K562 (cell line): Measurements from ENCODE around the gene ONECUT1. TPM values are rescaled to one million over a fixed set of nuclear protein-coding genes. Genes with fewer than 3 reads are reported as not detected.

ENCODE experiments used
- ATAC-seq: fragments of 200-7000 bp; cut with Tn5 transposase; 3 replicates; pipeline ENCODE4 v1.9.1; 2020; ENCODE audit warnings: moderate library complexity
- BruUV-seq: library from RNA; stranded (reverse); fragments of 400-500 nt; replicated peaks from 2 replicates; lab custom pipeline; 2021; lab: Mats Ljungman, UMichigan
- CTCF ChIA-PET: fragments of 300-600 bp; formaldehyde crosslinking; extraction: SDS; loops from one replicate; lab custom pipeline; 2021; ENCODE audit warnings: low intra/inter-chr PET ratio; lab: Yijun Ruan, JAX
- POLR2A ChIA-PET: fragments of 300-600, 350-650 bp; sonication (Branson Sonifier 250); formaldehyde crosslinking; extraction: SDS; loops from one replicate; lab custom pipeline; 2021; ENCODE audit warnings: antibody characterized with exemption, inconsistent platforms; lab: Yijun Ruan, JAX
- DNase-seq, 4 experiments: peaks; one replicate each; pipeline versions ENCODE4 v3.0.0 to v3.0.0-alpha.2; 2011 to 2018; ENCODE audit warnings: low spot score in 3 of 4, mixed read lengths in 3 of 4; ENCODE audit errors: extremely low read depth in 1 of 4
- FAIRE-seq: peaks from 2 replicates; lab custom pipeline; 2011; peaks lifted over from hg19 to GRCh38; lab: Jason Lieb, UNC
- H2AFZ ChIP-seq: 2 replicates; pipeline ENCODE4 v1.6.0; 2011; ENCODE audit warnings: low read depth, low read length, control low read depth, inconsistent platforms
- H3K27ac ChIP-seq: fragments of 200-600 bp; 3 replicates; pipeline ENCODE4 v1.8.0; 2011; ENCODE audit warnings: low read depth, mild to moderate bottlenecking, control low read depth, inconsistent platforms, low read length, moderate library complexity, mixed read lengths; ENCODE audit errors: extremely low read depth
- H3K27me3 ChIP-seq, 2 experiments: fragments of 300-600 bp in 1 of 2; 2 replicates in 1 of 2; 3 replicates in 1 of 2; pipeline versions ENCODE4 v1.6.0 to v1.8.0; 2011; ENCODE audit warnings: inconsistent platforms in 2 of 2, low read length in 2 of 2, mild to moderate bottlenecking in 1 of 2, mixed read lengths in 1 of 2, moderate library complexity in 1 of 2; ENCODE audit not compliant: control insufficient read depth in 2 of 2, insufficient read depth in 2 of 2
- H3K36me3 ChIP-seq: fragments of 300-600 bp; 3 replicates; pipeline ENCODE4 v1.8.0; 2011; ENCODE audit warnings: mild to moderate bottlenecking, low read length, inconsistent platforms; ENCODE audit not compliant: control insufficient read depth, insufficient read depth
- H3K4me1 ChIP-seq, 2 experiments: fragments of 200-600 bp in 1 of 2; replicated peaks in 1 of 2; 2 replicates in 1 of 2; 3 replicates in 1 of 2; pipeline versions ENCODE4 v1.5.1 to v1.8.0; 2011; ENCODE audit warnings: inconsistent platforms in 2 of 2, low read length in 2 of 2, mild to moderate bottlenecking in 1 of 2, mixed read lengths in 1 of 2, moderate library complexity in 1 of 2; ENCODE audit not compliant: control insufficient read depth in 2 of 2, insufficient read depth in 2 of 2
- H3K4me2 ChIP-seq: 2 replicates; pipeline ENCODE4 v1.6.1; 2011; ENCODE audit warnings: low read length, control low read depth, inconsistent platforms, mixed read lengths; ENCODE audit not compliant: insufficient read depth
- H3K4me3 ChIP-seq: fragments of 200-600 bp; sonication (generic), shearing (Covaris generic); 2 replicates; pipeline ENCODE4 v1.5.1; 2016; ENCODE audit warnings: control low read depth, inconsistent platforms
- H3K79me2 ChIP-seq: fragments of 200-600 bp; 3 replicates; pipeline ENCODE4 v1.8.0; 2011; ENCODE audit warnings: low read length, inconsistent platforms; ENCODE audit not compliant: control insufficient read depth, insufficient read depth
- H3K9ac ChIP-seq, 2 experiments: 2 replicates each; pipeline versions ENCODE4 v1.6.0 to v1.6.1; 2011; ENCODE audit warnings: low read depth in 2 of 2, low read length in 2 of 2, control low read depth in 1 of 2, inconsistent platforms in 1 of 2, mild to moderate bottlenecking in 1 of 2, mixed read lengths in 1 of 2; ENCODE audit not compliant: insufficient read depth in 1 of 2
- H3K9me1 ChIP-seq: one replicate; pipeline ENCODE4 v1.6.0; 2011; ENCODE audit warnings: inconsistent platforms, mild to moderate bottlenecking, low read length, moderate library complexity; ENCODE audit not compliant: control insufficient read depth, insufficient read depth
- H3K9me3 ChIP-seq: replicated peaks from 2 replicates; pipeline ENCODE4 v1.5.1; 2011; ENCODE audit warnings: low read depth, low read length, inconsistent platforms; ENCODE audit not compliant: control insufficient read depth, insufficient read depth
- H4K20me1 ChIP-seq: replicated peaks from 2 replicates; pipeline ENCODE4 v1.6.1; 2011; ENCODE audit warnings: low read length, inconsistent platforms, mixed read lengths; ENCODE audit not compliant: control insufficient read depth, insufficient read depth
- CREB1 ChIP-seq, 2 experiments: sonication (generic) in 1 of 2; formaldehyde crosslinking in 1 of 2; IDR thresholded peaks; 2 replicates each; pipeline versions ENCODE4 v1.6.1 to v1.8.0; 2012 to 2022; ENCODE audit warnings: inconsistent platforms in 1 of 2, mild to moderate bottlenecking in 1 of 2, missing genetic modification reagents in 1 of 2, moderate library complexity in 1 of 2
- ELK1 ChIP-seq: sonication (generic); formaldehyde crosslinking; IDR thresholded peaks from 2 replicates; pipeline ENCODE4 v1.8.1; 2022; ENCODE audit warnings: missing genetic modification reagents
- KDM4B ChIP-seq, 2 experiments: fragments of 450-650 bp in 1 of 2; sonication (generic) in 1 of 2; IDR thresholded peaks; 2 replicates each; pipeline ENCODE4 v1.6.1; 2016 to 2017; ENCODE audit warnings: borderline replicate concordance in 2 of 2, antibody characterized with exemption in 1 of 2, low read depth in 1 of 2, mild to moderate bottlenecking in 1 of 2
- ZNF551 ChIP-seq: fragments of 250-450 bp; sonication (Bioruptor Pico); IDR thresholded peaks from 2 replicates; pipeline ENCODE4 v1.5.0; 2021; ENCODE audit warnings: mild to moderate bottlenecking, moderate library complexity
- ZNF77 ChIP-seq: fragments of 250-450 bp; sonication (Bioruptor Pico); IDR thresholded peaks from 2 replicates; pipeline ENCODE4 v1.5.0; 2020
- WGBS: fragments of 100-300 bp; shearing (Covaris generic); methylation state at CpG from one replicate; pipeline ENCODE4 v1.1.6; 2016; ENCODE audit warnings: low coverage, mixed read lengths; ENCODE audit not compliant: insufficient coverage; ENCODE audit errors: missing lambda C conversion rate; 5-methylcytosine and 5-hydroxymethylcytosine counted together
- in situ Hi-C: fragments of 300-500 bp; cut with MboI; formaldehyde crosslinking; loops from 4 replicates; pipeline ENCODE4 v1.15.0; 2018; ENCODE audit warnings: inconsistent platforms, mixed read lengths
- intact Hi-C: fragments of 100-400 bp; cut with micrococcal nuclease; formaldehyde crosslinking; loops from 2 replicates; pipeline ENCODE4 v1.14.2; 2022
- polyA plus RNA-seq, 8 experiments: library from polyadenylated mRNA; depleted of rRNA in 4 of 8; stranded (reverse) in 5 of 8; unstranded in 3 of 8; fragments of >200 nt; fragmentation: Nextera tagmentation in 2 of 8; fragmentation: Illumina TruSeq in 1 of 8; extraction: Ambion mirVana in 2 of 8; extraction: Trizol in 1 of 8; gene quantifications; 2 replicates each; pipeline versions ENCODE4 v1.2.1 to v1.2.3, GENCODE V29; 2011 to 2014; ENCODE audit warnings: inconsistent platforms in 1 of 8, missing spikeins in 1 of 8
- total RNA-seq, 7 experiments: library from RNA; depleted of rRNA in 6 of 7; stranded (reverse); fragments of >200 nt in 6 of 7; fragmentation: Illumina TruSeq in 2 of 7; extraction: Trizol in 2 of 7; gene quantifications; 2 replicates each; pipeline versions ENCODE4 v1.2.1 to v1.2.3, GENCODE V29; 2011 to 2021; ENCODE audit warnings: low replicate concordance in 1 of 7
- TF ChIP-seq, protein P1 (sequence below), 2 experiments: fragments of 450-650 bp; formaldehyde crosslinking in 1 of 2; IDR thresholded peaks; 2 replicates each; pipeline versions ENCODE4 v1.4.0 to v1.6.1; 2014 to 2020; ENCODE audit warnings: mild to moderate bottlenecking in 2 of 2, borderline replicate concordance in 1 of 2, low read depth in 1 of 2
- TF ChIP-seq, protein P2 (sequence below): fragments of 250-450 bp; sonication (Bioruptor Pico); IDR thresholded peaks from 2 replicates; pipeline ENCODE4 v1.4.0; 2020

ONECUT1 gene
- total and polyA plus RNA-seq, 9 of the 15 experiments (the other 6 are each of a cell fraction or from before 2014, with no cell fraction given) = not detected

DNA sequence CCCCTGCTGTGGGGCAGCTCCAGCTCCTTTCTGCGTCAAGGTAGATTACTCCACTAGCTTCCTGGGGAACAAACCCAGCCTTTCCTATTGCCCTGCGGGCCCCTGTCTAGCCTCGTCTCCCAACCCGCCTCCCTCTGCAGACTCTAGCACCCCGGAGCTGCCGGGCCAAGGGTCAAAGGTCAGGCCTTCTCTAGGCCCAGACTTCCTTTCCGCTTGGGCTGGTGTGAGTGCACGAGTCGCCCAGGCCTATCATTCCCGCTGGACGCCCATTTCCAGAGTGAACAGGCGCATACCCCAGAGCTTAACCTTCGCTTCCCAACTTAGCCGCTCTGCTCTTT lies 11.6 kb upstream of the ONECUT1 start:
- ATAC-seq (no peak), DNase-seq (no peak), FAIRE-seq (no peak)
- Histone ChIP-seq H3K9me1 (no peaks in the 10 kb centered on the region), H3K36me3 (no peaks in the 10 kb centered on the region), H3K4me3 (no peak overlapping the region), H3K27me3 (peaks cover 32 to 71% of the 10 kb centered on the region in 2 experiments; a peak in 3 of 5 replicates), H3K9ac (no peak overlapping the region), H2AFZ (no peak overlapping the region), H3K27ac (no peak overlapping the region), H4K20me1 (no peaks in the 10 kb centered on the region), H3K4me1 (peaks cover 0 to 17% of the 10 kb centered on the region in 2 experiments; a peak in 1 of 5 replicates), H3K79me2 (no peaks in the 10 kb centered on the region), H3K9me3 (no peaks in the 10 kb centered on the region), H3K4me2 (no peak overlapping the region)
- BruUV-seq = no TSS peak
- ChIA-PET CTCF (no interaction called here), POLR2A (no interaction called here)
- in situ Hi-C loops (no loop called here), intact Hi-C loops (no loop called here)
- WGBS = 4% methylated on average over 14 of the region's 14 CpGs
- TF ChIP-seq, protein P1, sequence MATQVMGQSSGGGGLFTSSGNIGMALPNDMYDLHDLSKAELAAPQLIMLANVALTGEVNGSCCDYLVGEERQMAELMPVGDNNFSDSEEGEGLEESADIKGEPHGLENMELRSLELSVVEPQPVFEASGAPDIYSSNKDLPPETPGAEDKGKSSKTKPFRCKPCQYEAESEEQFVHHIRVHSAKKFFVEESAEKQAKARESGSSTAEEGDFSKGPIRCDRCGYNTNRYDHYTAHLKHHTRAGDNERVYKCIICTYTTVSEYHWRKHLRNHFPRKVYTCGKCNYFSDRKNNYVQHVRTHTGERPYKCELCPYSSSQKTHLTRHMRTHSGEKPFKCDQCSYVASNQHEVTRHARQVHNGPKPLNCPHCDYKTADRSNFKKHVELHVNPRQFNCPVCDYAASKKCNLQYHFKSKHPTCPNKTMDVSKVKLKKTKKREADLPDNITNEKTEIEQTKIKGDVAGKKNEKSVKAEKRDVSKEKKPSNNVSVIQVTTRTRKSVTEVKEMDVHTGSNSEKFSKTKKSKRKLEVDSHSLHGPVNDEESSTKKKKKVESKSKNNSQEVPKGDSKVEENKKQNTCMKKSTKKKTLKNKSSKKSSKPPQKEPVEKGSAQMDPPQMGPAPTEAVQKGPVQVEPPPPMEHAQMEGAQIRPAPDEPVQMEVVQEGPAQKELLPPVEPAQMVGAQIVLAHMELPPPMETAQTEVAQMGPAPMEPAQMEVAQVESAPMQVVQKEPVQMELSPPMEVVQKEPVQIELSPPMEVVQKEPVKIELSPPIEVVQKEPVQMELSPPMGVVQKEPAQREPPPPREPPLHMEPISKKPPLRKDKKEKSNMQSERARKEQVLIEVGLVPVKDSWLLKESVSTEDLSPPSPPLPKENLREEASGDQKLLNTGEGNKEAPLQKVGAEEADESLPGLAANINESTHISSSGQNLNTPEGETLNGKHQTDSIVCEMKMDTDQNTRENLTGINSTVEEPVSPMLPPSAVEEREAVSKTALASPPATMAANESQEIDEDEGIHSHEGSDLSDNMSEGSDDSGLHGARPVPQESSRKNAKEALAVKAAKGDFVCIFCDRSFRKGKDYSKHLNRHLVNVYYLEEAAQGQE (IDR thresholded peaks at IDR 0.05; ENCODE audit: borderline replicate concordance) = no peak
- TF ChIP-seq, protein P1 (CRISPR knock-in tag; IDR thresholded peaks at IDR 0.05; ENCODE audit: low read depth) = no peak
- no peak for TF ChIP-seq ZNF77 (CRISPR knock-in tag)
- no peak for TF ChIP-seq KDM4B (IDR thresholded peaks at IDR 0.05; ENCODE audit: borderline replicate concordance in 2 of 2, low read depth in 1 of 2)
- TF ChIP-seq, protein P2, sequence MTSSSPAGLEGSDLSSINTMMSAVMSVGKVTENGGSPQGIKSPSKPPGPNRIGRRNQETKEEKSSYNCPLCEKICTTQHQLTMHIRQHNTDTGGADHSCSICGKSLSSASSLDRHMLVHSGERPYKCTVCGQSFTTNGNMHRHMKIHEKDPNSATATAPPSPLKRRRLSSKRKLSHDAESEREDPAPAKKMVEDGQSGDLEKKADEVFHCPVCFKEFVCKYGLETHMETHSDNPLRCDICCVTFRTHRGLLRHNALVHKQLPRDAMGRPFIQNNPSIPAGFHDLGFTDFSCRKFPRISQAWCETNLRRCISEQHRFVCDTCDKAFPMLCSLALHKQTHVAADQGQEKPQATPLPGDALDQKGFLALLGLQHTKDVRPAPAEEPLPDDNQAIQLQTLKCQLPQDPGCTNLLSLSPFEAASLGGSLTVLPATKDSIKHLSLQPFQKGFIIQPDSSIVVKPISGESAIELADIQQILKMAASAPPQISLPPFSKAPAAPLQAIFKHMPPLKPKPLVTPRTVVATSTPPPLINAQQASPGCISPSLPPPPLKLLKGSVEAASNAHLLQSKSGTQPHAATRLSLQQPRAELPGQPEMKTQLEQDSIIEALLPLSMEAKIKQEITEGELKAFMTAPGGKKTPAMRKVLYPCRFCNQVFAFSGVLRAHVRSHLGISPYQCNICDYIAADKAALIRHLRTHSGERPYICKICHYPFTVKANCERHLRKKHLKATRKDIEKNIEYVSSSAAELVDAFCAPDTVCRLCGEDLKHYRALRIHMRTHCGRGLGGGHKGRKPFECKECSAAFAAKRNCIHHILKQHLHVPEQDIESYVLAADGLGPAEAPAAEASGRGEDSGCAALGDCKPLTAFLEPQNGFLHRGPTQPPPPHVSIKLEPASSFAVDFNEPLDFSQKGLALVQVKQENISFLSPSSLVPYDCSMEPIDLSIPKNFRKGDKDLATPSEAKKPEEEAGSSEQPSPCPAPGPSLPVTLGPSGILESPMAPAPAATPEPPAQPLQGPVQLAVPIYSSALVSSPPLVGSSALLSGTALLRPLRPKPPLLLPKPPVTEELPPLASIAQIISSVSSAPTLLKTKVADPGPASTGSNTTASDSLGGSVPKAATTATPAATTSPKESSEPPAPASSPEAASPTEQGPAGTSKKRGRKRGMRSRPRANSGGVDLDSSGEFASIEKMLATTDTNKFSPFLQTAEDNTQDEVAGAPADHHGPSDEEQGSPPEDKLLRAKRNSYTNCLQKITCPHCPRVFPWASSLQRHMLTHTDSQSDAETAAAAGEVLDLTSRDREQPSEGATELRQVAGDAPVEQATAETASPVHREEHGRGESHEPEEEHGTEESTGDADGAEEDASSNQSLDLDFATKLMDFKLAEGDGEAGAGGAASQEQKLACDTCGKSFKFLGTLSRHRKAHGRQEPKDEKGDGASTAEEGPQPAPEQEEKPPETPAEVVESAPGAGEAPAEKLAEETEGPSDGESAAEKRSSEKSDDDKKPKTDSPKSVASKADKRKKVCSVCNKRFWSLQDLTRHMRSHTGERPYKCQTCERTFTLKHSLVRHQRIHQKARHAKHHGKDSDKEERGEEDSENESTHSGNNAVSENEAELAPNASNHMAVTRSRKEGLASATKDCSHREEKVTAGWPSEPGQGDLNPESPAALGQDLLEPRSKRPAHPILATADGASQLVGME (CRISPR knock-in tag) = no peak
- no peak for TF ChIP-seq ZNF551 (CRISPR knock-in tag)
- TF ChIP-seq ELK1 = no peak
- no peak for TF ChIP-seq CREB1 (IDR thresholded peaks at IDR 0.05)
- no peak for TF ChIP-seq CREB1 (CRISPR knock-in tag; IDR thresholded peaks at IDR 0.05)
